Hepatic stellate cell (primary cell): ENCODE data around the gene STX10.
"Not testable (repeated sequence)": the region's sequence is repeated elsewhere in the genome, so short reads cannot be mapped to it uniquely, and the experiment has no call there.

Source experiments
- DNase-seq: peaks from one replicate; pipeline ENCODE4 v3.0.0; 2011; ENCODE audit warnings: low spot score

Gene STX10, protein sequence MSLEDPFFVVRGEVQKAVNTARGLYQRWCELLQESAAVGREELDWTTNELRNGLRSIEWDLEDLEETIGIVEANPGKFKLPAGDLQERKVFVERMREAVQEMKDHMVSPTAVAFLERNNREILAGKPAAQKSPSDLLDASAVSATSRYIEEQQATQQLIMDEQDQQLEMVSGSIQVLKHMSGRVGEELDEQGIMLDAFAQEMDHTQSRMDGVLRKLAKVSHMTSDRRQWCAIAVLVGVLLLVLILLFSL

DNA sequence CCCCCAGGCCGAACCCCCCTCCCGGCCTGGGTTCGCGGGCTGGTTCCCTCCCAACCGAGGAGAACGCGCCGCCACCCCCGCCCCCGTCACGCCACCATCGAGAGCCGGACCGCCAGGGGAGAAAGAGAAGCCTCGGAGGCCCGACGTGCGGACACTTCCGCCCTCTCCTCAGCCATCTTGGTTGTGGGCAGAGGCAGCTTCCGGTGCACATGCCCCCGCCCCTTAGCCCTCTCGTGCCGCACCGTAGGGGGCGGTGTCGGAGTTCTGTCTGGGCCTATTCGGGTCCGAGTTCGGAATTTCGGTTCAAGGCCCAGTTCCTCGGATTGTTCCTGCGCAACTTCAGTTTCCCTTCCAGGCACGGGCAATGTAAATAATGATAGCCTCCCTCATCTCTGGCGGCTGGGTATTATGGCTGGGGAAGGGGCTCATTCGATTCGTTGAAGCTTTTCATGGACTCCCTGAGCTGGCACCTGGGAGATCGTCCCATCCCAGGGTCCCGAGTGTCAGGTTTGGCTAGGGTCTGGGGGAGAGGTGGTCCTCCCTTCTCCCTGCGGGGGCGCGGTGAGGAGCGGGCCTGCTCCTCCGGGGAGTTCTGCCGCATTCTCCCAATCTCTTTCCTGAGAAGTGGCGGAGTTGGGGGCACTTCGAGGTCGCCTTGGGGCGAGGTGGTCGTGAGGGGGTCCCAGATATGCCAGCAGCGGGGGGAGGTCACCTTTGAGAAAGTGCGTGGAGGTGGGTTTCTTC lies at the start of gene STX10, which contains the start of gene IER2:
STX10 (minus strand) TSS at position 189 of the 744 bp plus-strand sequence. CDS start 202 bp downstream, outside the sequence.
IER2 (plus strand) TSS at position 225 of the 744 bp plus-strand sequence. CDS start 2,776 bp downstream, outside the sequence.
- DNase-seq = peak; percentile 94

DNA sequence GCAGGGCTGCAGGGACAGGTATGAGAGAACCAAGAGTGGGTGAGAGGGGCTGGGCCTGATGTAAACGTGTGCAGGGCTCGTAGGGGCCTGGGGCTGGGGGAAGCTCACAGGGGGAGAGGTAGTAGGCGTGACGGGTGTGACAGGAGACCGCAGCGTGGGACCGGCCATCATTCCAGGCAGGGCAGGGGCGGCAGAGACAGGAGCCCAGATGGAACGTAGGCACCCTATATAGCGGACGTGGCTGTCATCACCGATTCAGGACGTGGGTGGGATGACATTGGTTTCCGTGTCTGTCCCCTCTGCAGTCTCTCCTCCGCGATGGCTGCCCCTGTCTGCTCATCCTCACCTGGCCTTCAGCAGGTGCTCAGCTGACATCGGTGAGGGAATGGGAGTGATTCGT lies 48.5 kb upstream of the STX10 start:
- DNase-seq = no peak

DNA sequence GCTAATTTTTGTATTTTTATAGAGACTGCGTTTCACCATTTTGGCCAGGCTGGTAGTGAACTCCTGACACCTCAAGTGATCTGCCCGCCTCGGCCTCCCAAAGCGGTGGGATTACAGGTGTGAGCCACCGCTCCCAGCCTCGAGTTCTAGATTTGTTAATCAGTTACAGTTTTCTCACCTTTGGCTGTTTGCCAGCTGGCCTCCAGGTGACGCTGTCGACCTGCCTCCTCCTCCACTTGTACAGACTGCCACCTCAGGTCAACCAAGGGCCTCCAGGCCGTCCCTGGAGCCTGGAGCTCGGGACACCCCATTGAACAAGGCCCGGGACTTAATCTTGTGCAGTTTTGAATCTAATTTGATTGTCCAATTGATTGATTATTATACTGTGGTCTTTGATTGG lies 45.5 kb upstream of the STX10 start:
- DNase-seq = no peak

DNA sequence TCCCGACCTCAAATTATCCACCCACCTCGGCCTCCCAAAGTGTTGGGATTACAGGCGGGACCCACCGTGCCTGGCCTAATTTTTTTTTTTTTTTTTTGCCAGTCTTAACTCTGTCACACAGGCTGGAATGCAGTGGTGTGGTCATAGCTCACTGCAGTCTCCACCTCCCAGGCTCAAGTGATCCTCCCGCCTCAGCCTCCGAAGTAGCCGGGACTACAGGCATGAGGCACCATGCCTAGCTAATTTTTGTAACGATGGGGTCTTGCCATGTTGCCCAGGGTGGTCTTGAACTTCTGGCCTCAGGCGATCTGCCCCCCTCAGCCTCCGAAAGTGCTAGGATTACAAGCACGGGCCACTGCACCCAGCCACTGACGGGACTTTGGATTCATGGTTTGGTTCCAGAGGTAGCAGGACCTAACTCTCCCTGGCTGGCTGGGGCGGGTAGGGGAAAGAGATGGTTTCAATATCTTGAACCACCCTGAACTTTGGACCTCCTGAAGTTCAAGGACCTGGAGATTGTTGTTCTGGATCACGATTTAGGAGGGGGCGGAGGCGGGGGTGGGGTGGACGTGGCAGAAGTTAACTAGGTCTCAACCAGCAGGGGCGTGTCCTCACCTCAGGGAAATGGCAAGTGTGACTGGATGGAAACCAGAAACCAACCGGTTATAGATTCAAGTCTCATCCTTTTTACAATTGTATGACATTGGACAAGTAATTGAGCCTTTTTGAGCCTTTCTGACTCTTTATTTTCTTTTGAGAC lies 40.8 kb upstream of the STX10 start:
- DNase-seq = no peak

DNA sequence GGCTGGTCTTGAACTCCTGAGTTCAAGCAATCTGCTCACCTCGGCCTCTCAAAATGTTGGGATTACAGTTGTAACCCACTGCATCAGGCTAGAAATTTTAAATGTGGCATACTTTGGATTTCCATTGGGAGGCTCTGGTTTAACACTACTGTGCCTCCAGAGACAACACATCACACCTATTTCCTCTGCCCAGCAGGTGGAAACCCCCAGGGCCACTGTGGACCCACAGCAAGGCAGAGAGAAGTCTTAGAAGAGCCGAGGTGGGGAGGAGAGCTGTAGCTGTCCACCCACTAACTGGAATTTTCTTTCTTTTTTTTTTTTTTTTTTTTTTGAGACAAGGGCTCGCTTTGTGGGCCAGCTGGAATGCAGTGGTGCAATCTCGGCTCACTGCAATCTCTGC lies 39.4 kb upstream of the STX10 start:
- DNase-seq = peak; percentile 3

DNA sequence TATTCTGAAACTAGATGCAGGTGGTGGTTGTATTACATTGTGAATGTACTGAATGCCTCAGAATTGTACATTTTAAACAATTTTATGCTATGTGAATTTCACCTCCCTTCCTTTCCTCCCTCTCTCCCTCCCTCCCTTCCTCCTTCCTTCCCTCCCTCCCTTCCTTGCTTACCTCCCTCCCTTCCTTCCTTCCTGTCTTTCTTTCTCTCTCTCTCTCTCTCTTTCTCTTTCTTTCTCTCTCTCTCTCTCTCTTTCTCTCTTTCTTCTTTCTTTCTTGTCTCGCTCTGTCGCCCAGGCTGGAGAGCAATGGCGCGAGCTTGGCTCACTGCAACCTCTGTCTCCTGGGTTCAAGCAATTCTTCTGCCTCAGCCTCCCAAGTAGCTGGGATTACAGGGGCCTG lies 37.2 kb upstream of the STX10 start:
- DNase-seq = no peak

DNA sequence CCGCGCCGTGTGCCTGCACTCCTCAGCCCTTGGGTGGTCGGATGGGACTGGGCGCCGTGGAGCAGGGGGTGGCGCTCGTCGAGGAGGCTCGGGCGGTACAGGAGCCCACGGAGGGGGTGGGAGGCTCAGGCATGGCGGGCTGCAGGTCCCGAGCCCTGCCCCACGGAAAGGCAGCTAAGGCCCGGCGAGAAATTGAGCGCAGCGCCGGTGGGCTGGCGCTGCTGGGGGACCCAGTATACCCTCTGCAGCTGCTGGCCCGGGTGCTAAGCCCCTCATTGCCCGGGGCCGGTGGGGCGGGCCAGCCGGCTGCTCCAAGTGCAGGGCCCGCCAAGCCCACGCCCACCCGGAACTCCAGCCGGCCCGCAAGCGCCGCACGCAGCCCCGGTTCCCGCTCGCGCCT lies 36.5 kb upstream of the STX10 start:
- not testable (repeated sequence) for DNase-seq

DNA sequence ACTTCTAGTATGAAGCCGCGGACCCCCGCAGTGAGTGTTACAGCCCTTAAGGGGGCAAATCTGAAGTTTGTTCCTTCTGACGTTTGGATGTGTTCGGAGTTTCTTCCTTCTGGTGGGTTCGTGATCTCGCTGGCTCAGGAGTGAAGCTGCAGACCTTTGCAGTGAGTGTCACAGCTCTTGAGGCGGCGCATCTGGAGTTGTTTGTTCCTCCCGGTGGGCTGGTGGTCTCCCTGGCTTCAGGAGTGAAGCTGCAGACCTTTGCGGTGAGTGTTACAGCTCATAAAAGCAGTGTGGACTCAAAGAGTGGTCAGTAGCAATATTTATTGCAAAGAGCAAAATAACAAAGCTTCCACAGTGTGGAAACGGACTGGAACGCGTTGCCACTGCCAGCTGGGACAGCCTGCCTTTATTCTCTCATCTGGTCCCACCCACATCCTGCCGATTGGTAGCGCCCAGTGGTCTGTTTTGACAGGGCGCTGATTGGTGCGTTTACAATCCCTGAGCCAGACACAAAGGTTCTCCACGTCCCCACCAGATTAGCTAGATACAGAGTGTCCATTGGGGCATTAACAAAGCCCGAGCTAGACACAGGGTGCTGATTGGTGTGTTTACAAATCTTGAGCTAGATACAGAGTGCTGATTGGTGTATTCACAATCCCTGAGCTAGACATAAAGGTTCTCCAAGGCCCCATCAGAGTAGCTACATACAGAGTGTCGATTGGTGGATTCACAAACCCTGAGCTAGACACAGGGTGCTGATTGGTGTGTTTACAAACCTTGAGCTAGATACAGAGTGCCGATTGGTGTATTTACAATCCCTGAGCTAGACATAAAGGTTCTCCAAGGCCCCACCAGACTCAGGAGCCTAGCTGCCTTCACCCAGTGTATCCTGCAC lies 35.8 kb upstream of the STX10 start:
- not testable (repeated sequence) for DNase-seq

DNA sequence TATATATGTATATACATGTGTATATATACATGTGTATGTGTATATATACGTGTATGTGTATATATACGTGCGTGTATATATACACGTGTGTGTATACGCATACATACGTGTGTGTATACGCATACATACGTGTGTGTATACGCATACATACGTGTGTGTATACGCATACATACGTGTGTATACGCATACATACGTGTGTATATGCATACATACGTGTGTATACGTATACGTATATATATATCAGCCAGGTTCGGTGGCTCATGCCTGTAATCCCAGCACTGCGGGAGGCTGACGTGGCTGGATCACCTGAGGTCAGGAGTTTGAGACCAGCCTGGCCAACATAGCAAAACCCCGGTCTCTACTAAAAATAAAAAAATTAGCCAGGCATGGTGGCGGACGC lies 34.8 kb upstream of the STX10 start:
- not testable (repeated sequence) for DNase-seq

DNA sequence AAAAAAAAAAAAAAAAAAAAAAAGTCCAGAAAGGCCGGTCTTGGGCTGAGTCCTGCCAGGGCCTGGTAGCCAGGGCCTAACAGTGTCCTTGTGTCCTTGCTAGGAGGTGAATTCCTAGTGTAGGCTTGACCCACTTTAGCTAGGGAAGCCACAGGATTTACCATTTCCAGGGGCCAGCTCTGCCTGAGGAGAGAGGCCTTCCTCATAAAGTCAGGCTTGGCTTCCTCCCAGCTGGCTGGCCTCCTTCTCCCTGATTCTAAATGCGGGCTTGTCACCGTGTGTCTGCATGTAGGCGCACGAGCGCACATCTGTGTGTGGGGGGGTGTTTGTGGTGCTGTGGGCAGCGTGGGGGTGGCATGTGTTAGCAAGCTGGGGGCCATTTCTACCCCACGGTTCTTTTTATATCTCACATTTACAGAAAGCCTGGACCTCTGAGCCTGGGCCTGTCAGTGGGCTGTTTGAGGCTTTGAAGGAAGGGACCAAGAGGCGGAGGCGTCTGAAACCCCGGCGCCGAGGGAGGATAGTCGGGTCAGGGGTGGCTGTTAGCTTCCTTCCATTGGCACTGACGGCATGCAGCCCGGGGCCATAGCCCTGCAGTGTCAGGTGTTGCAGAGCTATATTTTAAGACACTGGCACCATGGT lies 31.7 kb upstream of the STX10 start:
- DNase-seq = peak; percentile 63

DNA sequence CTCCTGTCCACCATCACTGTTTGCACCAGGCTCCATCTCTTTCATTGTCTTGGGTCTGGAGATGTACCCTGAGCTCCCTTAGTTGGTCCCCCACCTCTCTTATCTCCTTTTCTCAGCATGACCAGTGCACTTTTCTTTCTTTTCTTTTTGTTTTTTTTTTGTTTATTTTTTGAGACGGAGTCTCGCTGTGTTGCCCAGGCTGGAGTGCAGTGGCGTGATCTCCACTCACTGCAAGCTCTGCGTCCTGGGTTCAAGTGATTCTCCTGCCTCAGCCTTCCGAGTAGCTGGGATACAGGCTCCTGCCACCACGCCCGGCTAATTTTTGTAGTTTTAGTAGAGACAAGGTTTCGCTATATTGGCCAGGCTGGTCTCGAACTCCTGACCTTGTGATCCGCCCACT lies 28.1 kb upstream of the STX10 start:
- not testable (repeated sequence) for DNase-seq

DNA sequence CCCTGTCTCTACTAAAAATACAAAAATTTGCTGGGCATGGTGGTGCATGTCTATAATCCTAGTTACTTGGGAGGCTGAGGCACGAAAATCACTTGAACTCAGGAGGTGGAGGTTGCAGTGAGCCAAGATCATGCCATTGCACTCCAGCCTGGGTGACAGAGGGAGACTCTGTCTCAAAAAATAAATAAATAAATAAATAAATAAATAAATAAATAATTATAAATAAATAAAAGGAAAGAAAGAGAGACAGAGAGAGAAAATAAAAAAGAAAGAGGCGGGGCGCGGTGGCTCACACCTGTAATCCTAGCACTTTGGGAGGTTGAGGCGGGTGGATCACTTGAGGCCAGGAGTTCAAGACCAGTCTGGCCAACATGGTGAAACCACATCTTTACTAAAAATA lies 27.4 kb upstream of the STX10 start:
- DNase-seq = not testable (repeated sequence)

DNA sequence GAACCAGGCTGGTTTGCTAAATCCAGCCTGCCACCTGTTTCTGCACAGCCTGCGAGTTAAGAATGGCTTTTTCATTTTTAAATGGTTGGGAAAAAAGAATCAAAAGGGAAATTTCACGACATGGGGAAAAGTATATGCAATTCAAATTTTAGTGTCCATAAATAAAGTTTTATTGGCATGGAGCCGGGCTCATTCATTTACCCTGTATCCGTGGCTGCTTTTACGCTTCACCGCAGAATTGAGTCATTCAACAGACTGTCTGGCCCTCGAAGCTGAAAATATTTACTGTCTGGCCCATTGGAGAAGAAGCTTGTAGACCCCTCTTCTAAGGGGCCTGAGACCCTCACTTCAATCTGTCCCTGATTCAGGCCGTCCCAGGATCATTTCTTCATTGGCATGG lies 26.2 kb upstream of the STX10 start:
- DNase-seq = no peak

DNA sequence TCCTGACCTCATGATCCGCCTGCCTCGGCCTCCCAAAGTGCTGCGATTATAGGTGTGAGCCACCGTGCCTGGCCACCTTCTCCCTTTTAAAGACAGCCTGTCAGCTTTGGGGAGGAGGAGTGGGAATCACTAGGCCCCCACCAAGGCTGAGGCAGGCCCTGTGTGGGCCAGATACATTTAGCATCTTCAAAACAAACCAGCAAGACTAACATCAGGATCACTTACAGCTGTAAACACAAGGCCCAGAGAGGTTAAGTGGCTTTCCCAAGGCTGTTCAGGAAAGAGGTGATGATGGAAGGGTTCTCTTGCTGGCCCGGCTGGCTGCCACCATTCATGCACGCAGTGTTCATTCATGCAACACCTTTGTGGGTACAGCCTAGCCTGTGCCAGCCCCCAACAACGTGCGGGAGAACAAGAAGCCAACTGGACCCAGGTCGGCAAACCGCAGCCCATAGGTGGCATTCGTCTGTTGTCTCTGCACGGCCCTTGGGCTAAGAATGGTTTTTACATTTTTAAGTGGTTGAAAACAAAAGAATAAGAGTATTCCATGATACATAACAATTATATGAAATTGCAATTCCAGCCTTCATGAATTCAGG lies 23.1 kb upstream of the STX10 start:
- no peak for DNase-seq

DNA sequence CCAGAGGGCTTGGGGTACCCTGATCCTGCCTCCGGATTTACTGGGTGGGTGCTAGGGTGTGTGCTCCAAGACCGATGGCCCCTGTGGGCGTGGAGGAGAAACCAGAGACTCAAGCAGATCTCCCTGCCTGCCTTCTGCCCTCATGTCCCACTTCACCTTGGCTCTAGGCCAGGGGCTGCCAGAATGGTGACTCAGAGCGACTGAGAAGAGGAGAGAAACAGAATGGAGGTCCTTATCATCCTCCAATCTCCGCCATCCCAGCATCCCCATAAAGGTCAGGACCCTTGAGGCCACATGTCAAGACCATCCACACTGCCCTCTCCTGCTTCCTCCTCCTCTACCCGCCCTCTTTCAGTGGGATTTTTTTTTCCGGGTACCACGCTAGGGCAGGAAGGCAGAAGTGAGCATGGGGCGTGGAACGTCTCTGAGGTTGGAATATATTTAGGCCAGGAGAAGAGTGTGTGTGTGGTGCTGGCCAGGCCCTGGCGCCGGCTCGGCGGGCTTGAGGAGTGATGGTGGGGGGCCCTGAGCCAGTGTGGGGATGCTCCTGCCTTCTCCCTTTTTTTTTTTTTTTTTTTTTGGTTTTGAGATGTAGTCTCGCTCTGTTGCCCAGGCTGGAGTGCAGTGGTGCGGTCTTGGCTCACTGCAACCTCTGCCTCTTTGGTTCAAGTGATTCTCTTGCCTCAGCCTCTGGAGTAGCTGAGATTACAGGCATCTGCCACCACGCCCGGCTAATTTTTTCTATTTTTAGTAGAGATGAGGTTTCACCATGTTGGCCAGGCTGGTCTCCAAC lies 22.4 kb upstream of the STX10 start:
- peak; percentile 90 for DNase-seq

DNA sequence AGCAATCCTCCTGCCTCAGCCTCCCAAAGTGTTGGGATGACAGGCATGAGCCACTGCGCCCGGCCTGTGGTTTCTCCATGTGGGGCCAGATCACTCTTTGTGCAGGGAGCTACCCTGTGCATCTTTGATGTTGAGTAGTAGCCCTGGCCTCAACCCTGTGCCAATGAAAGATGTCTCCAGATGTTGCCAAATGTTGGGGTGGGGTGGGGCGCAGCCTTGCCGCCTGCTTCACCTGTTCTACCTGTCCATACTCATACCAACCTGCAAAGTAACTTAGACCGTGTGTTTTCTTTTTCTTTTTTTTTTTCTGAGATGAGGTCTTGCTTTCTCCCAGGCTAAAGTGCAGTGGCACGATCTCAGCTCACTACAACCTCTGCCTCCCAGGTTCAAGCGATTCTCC lies 21.0 kb upstream of the STX10 start:
- no peak for DNase-seq

DNA sequence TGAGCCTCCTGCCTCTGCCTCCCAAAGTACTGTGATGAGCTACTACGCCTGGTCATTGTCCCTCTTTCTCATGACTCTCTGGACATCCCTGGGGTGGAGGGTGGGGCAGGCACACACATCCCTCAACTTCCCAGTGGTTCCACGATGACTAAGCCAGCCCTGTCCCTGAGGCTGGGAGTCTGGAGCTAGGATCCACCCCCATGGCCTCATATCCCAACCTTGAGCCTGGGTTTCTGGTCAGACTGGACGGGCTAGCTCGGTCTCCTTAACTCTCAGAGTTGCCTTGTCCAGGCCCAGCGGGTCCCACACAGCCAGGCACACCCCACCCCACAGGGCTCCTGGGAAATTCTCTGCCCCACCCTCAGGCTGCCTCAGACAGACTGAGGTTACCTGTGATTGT lies 19.6 kb upstream of the STX10 start:
- DNase-seq = peak; percentile 95

DNA sequence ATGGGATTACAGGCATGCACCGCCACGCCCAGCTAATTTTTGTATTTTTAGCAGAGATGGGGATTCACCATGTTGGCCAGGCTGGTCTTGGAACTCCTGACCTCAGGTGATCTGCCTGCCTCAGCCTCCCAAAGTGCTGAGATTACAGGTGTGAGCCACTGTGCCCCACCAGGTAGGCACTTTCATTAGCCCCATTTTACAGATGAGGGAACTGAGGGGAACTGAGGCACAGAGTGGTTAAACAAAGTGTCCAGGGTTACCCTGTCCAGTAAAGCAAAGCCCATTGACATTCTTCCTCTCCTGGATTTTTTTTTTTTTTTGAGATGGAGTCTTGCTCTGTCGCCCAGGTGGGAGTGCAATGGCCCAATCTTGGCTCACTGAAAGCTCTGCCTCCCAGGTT lies 16.0 kb upstream of the STX10 start:
- DNase-seq = not testable (repeated sequence)

DNA sequence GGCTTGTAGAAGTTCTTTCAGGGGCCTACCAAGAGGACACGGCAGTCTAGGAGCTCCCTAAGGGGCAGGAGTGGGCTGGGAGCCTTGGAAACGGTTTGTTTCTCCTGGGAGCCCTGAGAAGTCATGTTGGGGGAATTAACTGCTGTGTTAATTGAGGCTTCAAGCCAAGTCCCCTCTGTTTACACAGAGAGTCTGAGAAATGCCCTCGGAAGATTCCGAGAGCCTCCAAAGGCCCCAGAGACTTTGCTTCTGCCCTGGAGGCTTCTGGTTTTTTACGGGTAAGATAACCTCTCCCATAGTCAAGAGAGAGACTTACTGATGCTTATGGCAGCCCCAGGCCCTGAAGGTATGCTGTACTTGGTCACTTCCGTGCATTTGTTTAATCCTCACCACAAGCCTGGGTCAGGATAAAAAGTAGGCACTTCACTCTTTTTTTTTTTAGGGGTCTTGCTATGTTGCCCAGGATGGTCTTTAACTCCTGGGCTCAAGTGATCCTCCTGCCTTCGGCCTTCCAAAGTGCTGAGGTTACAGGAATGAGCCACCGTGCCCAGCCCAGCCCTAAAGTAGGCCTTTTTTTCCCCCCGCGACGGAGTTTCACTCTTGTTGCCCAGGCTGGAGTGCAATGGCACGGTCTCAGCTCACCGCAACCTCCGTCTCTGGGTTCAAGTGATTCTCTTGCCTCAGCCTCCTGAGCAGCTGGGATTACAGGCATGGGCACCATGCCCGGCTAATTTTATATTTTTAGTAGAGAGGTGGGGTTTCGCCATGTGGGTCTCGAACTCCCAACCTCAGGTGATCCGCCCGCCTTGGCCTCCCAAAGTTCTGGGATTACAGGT lies 15.2 kb upstream of the STX10 start:
- no peak for DNase-seq
